Coronary artery (tissue), 2 donors: Measurements from ENCODE around the gene ZDHHC3.

Experiments used
- DNase-seq: peaks from one replicate; pipeline ENCODE4 v3.0.0-alpha.2; 2017; ENCODE audit warnings: low spot score
- H3K27ac ChIP-seq, 2 donors: fragments of 200-600 bp; sonication (generic); one replicate each; pipeline ENCODE4 v1.5.1; 2016 to 2019
- H3K4me3 ChIP-seq: fragments of 200-600 bp; sonication (generic); 2 replicates; pipeline ENCODE4 v1.5.1; 2016; ENCODE audit warnings: mild to moderate bottlenecking, moderate library complexity
- TF ChIP-seq, protein P1 (sequence below): fragments of 200-600 bp; sonication (generic); IDR thresholded peaks from one replicate; pipeline ENCODE4 v1.5.1; 2019; ENCODE audit warnings: antibody characterized with exemption

ZDHHC3 gene

GRCh38 chr3:45003859-45004258, 27.9 kb upstream of the ZDHHC3 start:
- no peak for DNase-seq
- TF ChIP-seq, protein P1, sequence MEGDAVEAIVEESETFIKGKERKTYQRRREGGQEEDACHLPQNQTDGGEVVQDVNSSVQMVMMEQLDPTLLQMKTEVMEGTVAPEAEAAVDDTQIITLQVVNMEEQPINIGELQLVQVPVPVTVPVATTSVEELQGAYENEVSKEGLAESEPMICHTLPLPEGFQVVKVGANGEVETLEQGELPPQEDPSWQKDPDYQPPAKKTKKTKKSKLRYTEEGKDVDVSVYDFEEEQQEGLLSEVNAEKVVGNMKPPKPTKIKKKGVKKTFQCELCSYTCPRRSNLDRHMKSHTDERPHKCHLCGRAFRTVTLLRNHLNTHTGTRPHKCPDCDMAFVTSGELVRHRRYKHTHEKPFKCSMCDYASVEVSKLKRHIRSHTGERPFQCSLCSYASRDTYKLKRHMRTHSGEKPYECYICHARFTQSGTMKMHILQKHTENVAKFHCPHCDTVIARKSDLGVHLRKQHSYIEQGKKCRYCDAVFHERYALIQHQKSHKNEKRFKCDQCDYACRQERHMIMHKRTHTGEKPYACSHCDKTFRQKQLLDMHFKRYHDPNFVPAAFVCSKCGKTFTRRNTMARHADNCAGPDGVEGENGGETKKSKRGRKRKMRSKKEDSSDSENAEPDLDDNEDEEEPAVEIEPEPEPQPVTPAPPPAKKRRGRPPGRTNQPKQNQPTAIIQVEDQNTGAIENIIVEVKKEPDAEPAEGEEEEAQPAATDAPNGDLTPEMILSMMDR: no peak
- H3K4me3 ChIP-seq: no peak overlapping the region
- no peak overlapping the region for H3K27ac ChIP-seq

DNA sequence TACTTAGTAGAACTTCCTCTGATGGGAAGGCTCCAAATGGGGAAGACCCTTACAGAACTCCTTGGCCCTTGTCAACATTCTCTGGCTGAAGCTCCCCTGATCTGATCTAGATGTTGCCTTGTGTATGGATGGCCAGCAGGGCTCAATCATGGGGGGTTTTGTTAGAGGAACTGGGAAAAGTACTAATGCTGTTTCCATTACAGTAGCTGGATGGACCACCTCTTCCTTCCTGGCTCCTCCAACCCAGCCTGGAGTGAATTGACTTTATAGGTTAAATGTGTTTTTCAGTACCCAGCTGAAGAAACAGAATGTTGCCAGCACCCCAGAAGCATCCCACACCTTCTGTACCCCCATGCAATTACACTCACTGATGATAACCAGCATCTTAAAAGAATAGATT, 27.4 kb upstream of the ZDHHC3 start:
- no peak overlapping the region for H3K4me3 ChIP-seq
- TF ChIP-seq, protein P1: no peak
- H3K27ac ChIP-seq: no peak overlapping the region
- no peak for DNase-seq

GRCh38 chr3:45002720-45003119, 26.7 kb upstream of the ZDHHC3 start:
- Histone ChIP-seq H3K4me3 (no peak overlapping the region), H3K27ac (no peak overlapping the region)
- DNase-seq: no peak
- TF ChIP-seq, protein P1: no peak

DNA sequence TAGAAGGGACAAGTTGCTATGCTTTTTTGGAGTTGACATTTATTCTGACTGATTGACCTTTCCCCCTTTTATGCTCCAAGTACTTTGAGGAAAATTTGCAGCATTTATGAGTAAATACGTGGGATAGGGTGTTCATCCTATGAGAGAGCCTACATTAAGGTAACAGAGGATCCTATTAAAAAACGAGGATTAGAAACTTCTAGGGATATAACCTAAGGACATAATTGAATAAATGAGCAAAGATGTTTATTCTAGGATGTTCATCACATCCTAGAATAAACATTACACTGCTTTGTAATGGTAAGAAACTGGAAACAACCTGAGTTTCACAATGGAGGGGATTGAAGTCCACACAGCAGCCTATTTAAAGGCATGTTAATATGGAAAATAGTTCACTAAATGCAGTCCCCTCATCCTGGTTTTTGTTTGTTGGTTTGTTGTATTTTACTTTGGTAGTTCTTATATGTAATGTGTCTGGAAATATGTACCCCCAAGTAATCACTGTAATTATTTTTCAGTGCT, 26.2 kb upstream of the ZDHHC3 start:
- H3K4me3 ChIP-seq: no peak overlapping the region
- TF ChIP-seq, protein P1: no peak
- H3K27ac ChIP-seq: no peak overlapping the region
- no peak for DNase-seq

GRCh38 chr3:45001738-45002137, 25.8 kb upstream of the ZDHHC3 start:
- no peak for DNase-seq
- TF ChIP-seq, protein P1: no peak
- H3K27ac ChIP-seq: no peak overlapping the region
- no peak overlapping the region for H3K4me3 ChIP-seq

GRCh38 chr3:45000823-45001222, 24.8 kb upstream of the ZDHHC3 start:
- no peak overlapping the region for H3K27ac ChIP-seq
- TF ChIP-seq, protein P1: no peak
- H3K4me3 ChIP-seq: no peak overlapping the region
- no peak for DNase-seq

DNA sequence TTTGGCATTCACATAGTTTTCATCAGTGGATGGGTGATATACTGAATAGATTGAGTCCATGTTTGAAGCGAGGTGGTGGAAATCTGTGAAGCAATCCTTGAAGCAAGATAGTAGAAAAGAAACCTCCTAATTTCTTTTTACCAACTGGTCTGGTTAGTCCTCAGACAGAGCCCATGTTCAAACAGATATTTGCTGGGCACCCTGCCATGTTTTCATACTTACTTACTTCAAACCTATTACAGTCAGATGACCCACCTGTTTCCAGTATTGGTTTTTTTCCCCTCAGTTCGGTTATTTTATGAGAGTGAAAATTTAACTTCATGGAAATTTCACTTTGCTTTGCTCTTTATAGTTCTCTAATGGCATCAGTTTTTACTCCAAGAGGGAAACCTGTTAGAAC, 23.8 kb upstream of the ZDHHC3 start:
- TF ChIP-seq, protein P1: no peak
- H3K4me3 ChIP-seq: no peak overlapping the region
- H3K27ac ChIP-seq: no peak overlapping the region
- DNase-seq: no peak
